HUES48 (cell line): Measurements from ENCODE around the gene FOXO4.
"Not testable (repeated sequence)": the region's sequence is repeated elsewhere in the genome, so short reads cannot be mapped to it uniquely, and the experiment has no call there.

Source experiments
- H3K27ac ChIP-seq: one replicate; pipeline ENCODE4 v1.7.0; 2013; ENCODE audit warnings: low read depth, low read length, inconsistent platforms
- H3K27me3 ChIP-seq: 2 replicates; pipeline ENCODE4 v1.6.1; 2013; ENCODE audit warnings: mild to moderate bottlenecking, low read length; ENCODE audit not compliant: control insufficient read depth, insufficient read depth
- H3K36me3 ChIP-seq: 2 replicates; pipeline ENCODE4 v1.6.1; 2013; ENCODE audit warnings: low read length; ENCODE audit not compliant: control insufficient read depth, insufficient read depth
- H3K4me1 ChIP-seq: 2 replicates; pipeline ENCODE4 v1.6.1; 2013; ENCODE audit warnings: mild to moderate bottlenecking, low read length; ENCODE audit not compliant: control insufficient read depth, insufficient read depth
- H3K4me3 ChIP-seq: 2 replicates; pipeline ENCODE4 v1.5.1; 2013; ENCODE audit warnings: mild to moderate bottlenecking, low read depth, low read length
- H3K9ac ChIP-seq: 2 replicates; pipeline ENCODE4 v1.6.1; 2013; ENCODE audit warnings: mild to moderate bottlenecking, low read depth, low read length, moderate library complexity
- H3K9me3 ChIP-seq: 2 replicates; pipeline ENCODE4 v1.6.1; 2013; ENCODE audit warnings: low read length; ENCODE audit not compliant: control insufficient read depth, insufficient read depth

Gene FOXO4

DNA sequence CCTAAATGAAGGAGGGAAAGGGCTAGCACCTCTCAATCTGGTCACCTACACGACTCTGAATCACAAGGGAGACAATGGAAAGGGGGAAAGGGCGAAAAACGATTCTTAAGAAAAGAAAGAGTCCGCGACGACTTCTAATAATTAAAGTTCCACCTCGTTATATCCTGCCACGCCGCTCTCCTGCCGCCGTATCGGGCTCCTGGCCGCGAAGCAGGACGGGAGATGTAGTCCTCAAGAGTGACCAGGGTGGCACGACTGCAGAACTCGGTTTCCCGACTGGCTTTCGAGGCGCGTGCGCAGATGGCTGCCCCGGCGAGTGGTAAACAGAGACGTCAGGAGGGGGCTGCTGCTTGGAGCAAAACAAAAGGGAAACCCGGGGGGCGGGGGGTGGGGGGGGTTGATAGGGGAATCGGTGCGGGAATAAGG is at the start of gene FOXO4:
TSS of gene FOXO4 (plus strand) at position 297 of the 426 bp plus-strand sequence. CDS start 678 bp downstream, outside the sequence.
- peaks cover 8% of the 10 kb centered on the region; the same call in 1 of the 2 replicates for H3K27me3 ChIP-seq
- H3K27ac ChIP-seq = peak within 1 kb of the TSS; percentile 67
- peaks cover 9% of the 10 kb centered on the region; the same call in 1 of the 2 replicates for H3K4me1 ChIP-seq
- no peaks in the 10 kb centered on the region for H3K36me3 ChIP-seq
- peaks cover 25% of the 10 kb centered on the region for H3K9me3 ChIP-seq
- peak within 1 kb of the TSS; percentile 81 for H3K4me3 ChIP-seq
- H3K9ac ChIP-seq = 0 out of 2 replicates have a peak within 1 kb of the TSS, but pooled peaks have one; percentile 22

DNA sequence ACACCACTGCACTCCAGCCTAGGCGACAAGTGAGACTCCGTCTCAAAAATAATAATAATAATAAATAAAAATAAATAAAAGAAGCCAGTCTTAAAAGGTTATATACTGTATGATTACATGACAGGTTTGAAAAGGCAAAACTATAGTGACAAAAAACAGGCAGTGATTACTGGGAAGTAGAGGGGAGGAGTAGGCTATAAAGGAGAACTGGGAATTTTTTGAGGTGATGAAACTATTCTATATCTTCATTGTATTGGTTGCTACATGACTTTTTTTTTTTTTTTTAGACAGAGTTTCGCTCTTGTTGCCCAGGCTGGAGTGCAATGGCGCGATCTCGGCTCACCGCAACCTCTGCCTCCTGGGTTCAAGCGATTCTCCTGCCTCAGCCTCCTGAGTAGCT is 47.8 kb upstream of the FOXO4 start:
- H3K27me3 ChIP-seq, H3K27ac ChIP-seq, H3K4me1 ChIP-seq, H3K9ac ChIP-seq, H3K36me3 ChIP-seq, H3K4me3 ChIP-seq: not testable (repeated sequence)
- peaks cover 21% of the 10 kb centered on the region for H3K9me3 ChIP-seq

GRCh38 chrX:71052721-71053120 is 42.9 kb upstream of the FOXO4 start:
- H3K4me3 ChIP-seq = peak overlapping the region; percentile 61
- H3K27me3 ChIP-seq = no peaks in the 10 kb centered on the region
- 0 out of 2 replicates have a peak overlapping the region, but pooled peaks have one; percentile 10 for H3K9ac ChIP-seq

DNA sequence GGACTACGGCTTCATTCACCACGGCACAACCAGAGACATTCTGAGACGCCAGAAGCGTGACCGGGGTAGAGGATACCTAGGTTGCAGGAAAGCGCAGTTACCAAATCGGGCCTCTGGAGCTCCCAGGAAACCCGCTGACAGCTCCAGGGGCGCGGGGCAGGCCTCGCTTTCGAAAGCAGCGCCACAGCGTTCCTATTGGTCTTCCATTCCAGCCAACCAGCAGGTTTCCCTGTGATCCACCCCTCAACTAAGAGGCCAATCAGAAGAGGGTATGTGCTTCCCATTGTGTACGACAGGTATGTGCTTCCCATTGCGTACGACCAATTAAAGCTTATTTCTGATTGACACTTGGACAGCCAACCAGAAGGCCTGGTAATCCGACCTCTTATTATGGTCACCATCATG is 42.4 kb upstream of the FOXO4 start:
- Histone ChIP-seq H3K27me3 (no peaks in the 10 kb centered on the region), H3K9ac (0 out of 2 replicates have a peak overlapping the region, but pooled peaks have one; percentile 10), H3K4me1 (no peaks in the 10 kb centered on the region), H3K4me3 (peak overlapping the region; percentile 61), H3K27ac (no peak overlapping the region), H3K36me3 (peaks cover 4% of the 10 kb centered on the region; the same call in 1 of the 2 replicates), H3K9me3 (peaks cover 22% of the 10 kb centered on the region)

More at GRCh38 chrX:71052721-71053120, 42.9 kb upstream of the FOXO4 start:
- no peaks in the 10 kb centered on the region for H3K4me1 ChIP-seq
- peaks cover 18% of the 10 kb centered on the region for H3K9me3 ChIP-seq
- H3K36me3 ChIP-seq = no peaks in the 10 kb centered on the region
- H3K27ac ChIP-seq = no peak overlapping the region

DNA sequence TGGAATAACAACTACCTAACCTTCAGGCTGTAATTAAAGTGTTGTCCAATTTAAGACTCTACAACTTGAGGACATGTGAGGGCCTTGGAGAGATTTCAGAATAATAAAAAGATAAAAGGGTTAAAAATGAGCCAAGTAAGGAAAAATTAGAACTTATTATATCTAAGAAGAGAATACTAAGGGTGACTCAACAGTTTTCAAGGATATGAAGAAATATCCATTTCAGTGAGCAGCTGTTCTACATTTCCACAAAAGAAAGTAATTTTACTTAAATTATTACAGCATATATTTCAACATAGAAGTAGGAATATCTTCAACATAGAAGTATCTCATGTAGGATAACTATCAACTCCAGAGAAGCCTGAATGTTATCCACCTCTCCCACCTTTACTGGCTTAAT is 38.8 kb upstream of the FOXO4 start:
- Histone ChIP-seq H3K9ac (no peak overlapping the region), H3K36me3 (peaks cover 37% of the 10 kb centered on the region), H3K4me1 (no peaks in the 10 kb centered on the region), H3K27ac (no peak overlapping the region), H3K4me3 (no peak overlapping the region), H3K9me3 (peaks cover 19% of the 10 kb centered on the region), H3K27me3 (no peaks in the 10 kb centered on the region)

DNA sequence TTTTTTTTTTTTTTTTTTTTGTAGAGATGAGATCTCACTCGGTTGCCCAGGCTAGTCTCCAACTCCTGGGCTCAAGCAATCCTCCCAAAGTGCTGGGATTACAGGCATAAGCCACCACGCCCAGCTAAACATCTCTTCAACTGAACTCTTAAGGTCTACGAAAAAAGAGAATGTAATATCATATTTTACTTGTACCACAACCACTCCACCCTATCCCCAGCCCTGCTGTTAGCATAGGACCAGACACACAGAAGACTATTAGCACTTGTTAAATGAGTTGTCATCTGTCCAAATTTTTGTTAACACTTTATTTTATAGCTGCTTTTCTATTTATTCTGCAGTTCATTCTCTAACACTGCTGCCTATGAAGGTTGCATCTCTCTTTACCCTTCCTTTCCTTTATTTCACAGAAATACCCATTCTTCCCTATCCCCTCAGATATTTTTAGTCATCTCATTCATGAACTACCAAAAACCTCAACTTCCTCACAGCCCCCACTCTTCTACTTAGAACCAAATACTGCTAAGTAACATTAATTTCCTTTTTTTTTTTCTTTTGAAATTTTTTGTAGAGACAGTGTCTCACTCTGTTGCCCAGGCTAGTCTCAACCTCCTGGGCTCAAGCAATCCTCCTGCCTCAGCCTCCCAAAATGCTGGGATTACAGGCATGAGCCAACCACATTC is 37.7 kb upstream of the FOXO4 start:
- Histone ChIP-seq H3K4me1 (no peaks in the 10 kb centered on the region), H3K9me3 (peaks cover 19% of the 10 kb centered on the region), H3K27ac (no peak overlapping the region), H3K4me3 (no peak overlapping the region), H3K27me3 (no peaks in the 10 kb centered on the region), H3K9ac (no peak overlapping the region), H3K36me3 (peaks cover 39% of the 10 kb centered on the region)

DNA sequence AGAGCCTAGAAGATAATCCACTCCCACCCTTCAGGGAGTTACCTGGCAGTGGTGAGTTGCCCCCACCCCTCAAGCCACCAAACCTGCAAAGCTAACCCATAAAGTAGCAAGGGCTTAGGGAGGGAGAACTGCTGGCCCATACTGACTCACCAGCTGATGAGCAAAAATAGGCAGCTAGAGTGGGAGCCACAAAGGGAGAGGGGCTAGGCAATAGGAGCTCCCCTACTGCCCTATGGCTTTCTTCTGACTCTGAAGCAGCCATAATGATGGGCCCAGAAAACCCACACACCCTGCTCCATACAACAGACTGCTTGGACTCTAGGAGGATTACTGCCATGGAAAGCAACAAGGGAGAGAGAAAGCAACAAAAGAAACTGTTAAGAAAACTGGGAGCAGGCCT is 35.5 kb upstream of the FOXO4 start:
- Histone ChIP-seq H3K4me3 (no peak overlapping the region), H3K9me3 (peaks cover 25% of the 10 kb centered on the region), H3K4me1 (no peaks in the 10 kb centered on the region), H3K27me3 (no peaks in the 10 kb centered on the region), H3K36me3 (peaks cover 44% of the 10 kb centered on the region), H3K27ac (no peak overlapping the region), H3K9ac (no peak overlapping the region)

DNA sequence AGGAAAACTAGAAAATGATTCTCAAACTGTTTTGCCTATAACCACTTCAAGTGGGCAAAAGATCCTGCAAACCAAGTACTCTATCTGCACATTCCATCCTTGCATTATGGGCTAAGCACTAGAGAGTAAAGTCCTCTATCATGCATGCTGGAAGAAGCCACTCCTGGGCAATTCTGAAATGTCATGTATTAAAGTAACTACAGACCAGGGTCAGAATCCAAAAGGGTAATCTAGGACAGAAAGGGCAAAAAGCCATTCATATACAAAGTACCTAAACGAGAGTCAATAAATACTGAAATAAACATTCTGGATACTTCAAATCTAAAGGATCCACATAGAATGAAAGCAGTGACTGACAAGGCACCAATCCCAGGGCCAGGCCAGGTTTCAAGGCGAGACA is 28.6 kb upstream of the FOXO4 start:
- H3K4me3 ChIP-seq = peak overlapping the region; percentile 88
- H3K4me1 ChIP-seq = no peaks in the 10 kb centered on the region
- H3K27me3 ChIP-seq = no peaks in the 10 kb centered on the region
- H3K9me3 ChIP-seq = peaks cover 26% of the 10 kb centered on the region
- peaks cover 9% of the 10 kb centered on the region; the same call in 1 of the 2 replicates for H3K36me3 ChIP-seq
- peak overlapping the region; percentile 86 for H3K27ac ChIP-seq
- H3K9ac ChIP-seq = peak overlapping the region; percentile 53; the same call in 1 of the 2 replicates

DNA sequence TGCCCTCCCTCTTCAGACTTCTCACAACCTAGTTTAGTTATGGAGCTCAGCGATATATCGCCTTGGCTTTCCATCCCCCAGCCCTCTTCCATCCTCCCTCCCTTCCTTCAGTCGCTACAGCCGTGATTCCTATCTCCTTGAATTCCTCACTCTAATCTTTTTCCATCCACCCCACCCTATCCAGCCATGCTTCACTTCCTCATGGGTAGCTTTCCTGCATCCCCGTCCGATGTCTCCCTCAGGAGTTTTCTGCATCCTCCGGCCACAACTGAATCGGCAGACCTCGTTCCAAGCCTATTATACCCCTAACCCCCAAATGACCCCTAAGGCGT is 28.0 kb upstream of the FOXO4 start:
- H3K27me3 ChIP-seq = no peaks in the 10 kb centered on the region
- peaks cover 26% of the 10 kb centered on the region for H3K9me3 ChIP-seq
- peak overlapping the region; percentile 88 for H3K4me3 ChIP-seq
- H3K27ac ChIP-seq = peak overlapping the region; percentile 86
- H3K36me3 ChIP-seq = peaks cover 9% of the 10 kb centered on the region; the same call in 1 of the 2 replicates
- no peaks in the 10 kb centered on the region for H3K4me1 ChIP-seq
- peak overlapping the region; percentile 53; the same call in 1 of the 2 replicates for H3K9ac ChIP-seq

DNA sequence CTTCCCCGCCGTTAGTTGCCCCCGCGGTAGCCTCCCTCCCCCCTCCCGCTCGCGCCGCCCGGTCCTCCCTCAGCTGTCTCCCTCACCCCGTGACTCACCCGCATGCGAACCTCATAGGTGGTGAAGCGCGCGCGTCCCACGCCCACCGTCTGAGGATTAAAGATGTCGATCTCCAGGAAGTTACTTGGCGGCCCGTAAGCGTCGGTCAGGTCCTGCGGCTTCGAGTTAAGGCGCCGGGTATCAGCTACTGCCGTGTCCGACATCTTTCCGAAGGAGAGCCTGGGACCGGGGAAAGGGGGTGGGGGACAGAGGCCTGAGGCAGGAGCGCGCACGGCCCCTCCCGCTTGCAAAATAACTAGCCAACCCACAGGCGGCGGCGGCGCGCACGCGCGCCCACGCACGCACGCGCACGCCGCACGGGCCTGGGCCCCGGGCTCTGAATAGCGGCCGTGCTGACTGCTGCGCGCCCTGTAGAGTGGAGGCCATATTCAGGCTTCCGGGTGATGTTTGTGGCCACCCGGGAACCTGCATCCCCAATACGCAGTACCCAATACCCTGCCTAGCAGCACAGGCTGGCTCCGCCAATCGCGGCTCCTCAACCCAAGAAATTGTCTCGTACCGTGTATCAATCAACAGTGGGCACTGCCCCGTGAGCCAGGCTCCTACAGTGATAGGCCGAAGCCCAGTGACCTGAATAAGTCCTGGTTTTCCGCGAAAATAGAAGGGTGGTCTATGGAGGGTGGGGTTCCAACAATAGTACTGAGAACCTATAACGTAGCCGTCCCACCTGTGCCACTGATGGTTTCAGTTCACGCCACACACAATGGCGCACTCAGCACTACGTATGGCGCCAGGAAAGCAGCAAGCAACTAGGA is 27.4 kb upstream of the FOXO4 start, which contains the start of gene SNX12:
TSS of gene SNX12 (minus strand) at position 291 of the 875 bp plus-strand sequence. CDS start at position 263, 28 bp downstream.
- peaks cover 9% of the 10 kb centered on the region; the same call in 1 of the 2 replicates for H3K36me3 ChIP-seq
- peak within 1 kb of the TSS; percentile 88 for H3K4me3 ChIP-seq
- H3K27ac ChIP-seq = peak within 1 kb of the TSS; percentile 86
- no peaks in the 10 kb centered on the region for H3K27me3 ChIP-seq
- H3K9ac ChIP-seq = peak within 1 kb of the TSS; percentile 54
- no peaks in the 10 kb centered on the region for H3K4me1 ChIP-seq
- peaks cover 26% of the 10 kb centered on the region for H3K9me3 ChIP-seq
